GM11168 (cell line): ENCODE results near the gene BTBD16.

Source experiments
- in situ Hi-C: fragments of 300-500 bp; cut with MboI; formaldehyde crosslinking; loops from one replicate; pipeline ENCODE4 v1.12.0; 2022; ENCODE audit warnings: low sequenced_read_pairs; ENCODE audit not compliant: unreplicated experiment

The BTBD16 gene

GRCh38 chr10:122246830-122247520, 24.1 kb upstream of the BTBD16 start:
- in situ Hi-C loops = no loop called here

GRCh38 chr10:122248356-122249302, 22.5 kb upstream of the BTBD16 start:
- in situ Hi-C loops = no loop called here

- in situ Hi-C loops = no loop called here
Observed at GRCh38 chr10:122249303-122249850, 21.7 kb upstream of the BTBD16 start.

GRCh38 chr10:122249991-122250750, 20.9 kb upstream of the BTBD16 start:
- in situ Hi-C loops = no loop called here

GRCh38 chr10:122251459-122252255, 19.4 kb upstream of the BTBD16 start:
- in situ Hi-C loops = no loop called here

- in situ Hi-C loops = no loop called here
Observed at GRCh38 chr10:122252805-122253204, 18.3 kb upstream of the BTBD16 start.

- in situ Hi-C loops = no loop called here
Observed at GRCh38 chr10:122253605-122254004, 17.5 kb upstream of the BTBD16 start.

- in situ Hi-C loops = no loop called here
Observed at GRCh38 chr10:122254831-122255230, 16.3 kb upstream of the BTBD16 start.

GRCh38 chr10:122255509-122256301, 15.4 kb upstream of the BTBD16 start:
- in situ Hi-C loops = no loop called here

GRCh38 chr10:122257041-122257440, 14.1 kb upstream of the BTBD16 start:
- in situ Hi-C loops = no loop called here

GRCh38 chr10:122258136-122259074, 12.7 kb upstream of the BTBD16 start:
- in situ Hi-C loops = no loop called here

GRCh38 chr10:122259075-122259466, 12.0 kb upstream of the BTBD16 start:
- in situ Hi-C loops = no loop called here

- in situ Hi-C loops = no loop called here
Observed at GRCh38 chr10:122261584-122261983, 9.5 kb upstream of the BTBD16 start.

- in situ Hi-C loops = no loop called here
Observed at GRCh38 chr10:122263971-122264370, 7.1 kb upstream of the BTBD16 start.

GRCh38 chr10:122264436-122264835, 6.7 kb upstream of the BTBD16 start:
- in situ Hi-C loops = no loop called here

- in situ Hi-C loops = no loop called here
Observed at GRCh38 chr10:122264931-122265330, 6.2 kb upstream of the BTBD16 start.

GRCh38 chr10:122265896-122266295, 5.2 kb upstream of the BTBD16 start:
- in situ Hi-C loops = no loop called here
